ENCODE data around the gene WNK4.
"Not testable (repeated sequence)": the region's sequence is repeated elsewhere in the genome, so short reads cannot be mapped to it uniquely, and the experiment has no call there.

Gene WNK4
- total RNA-seq = 0.23 to 0.36 (median 0.29) reads per million in 4 donors

- DNase-seq = no peak
Observed at GRCh38 chr17:42779936-42780850, at the start of gene WNK4. TSS of gene WNK4 (plus strand) at chr17:42780610. CDS start at chr17:42780699, 89 bp downstream.

GRCh38 chr17:42740699-42741098, 39.7 kb upstream of the WNK4 start:
- DNase-seq = no peak

- not testable (repeated sequence) for DNase-seq
Observed at GRCh38 chr17:42742916-42743315, 37.5 kb upstream of the WNK4 start.

DNA sequence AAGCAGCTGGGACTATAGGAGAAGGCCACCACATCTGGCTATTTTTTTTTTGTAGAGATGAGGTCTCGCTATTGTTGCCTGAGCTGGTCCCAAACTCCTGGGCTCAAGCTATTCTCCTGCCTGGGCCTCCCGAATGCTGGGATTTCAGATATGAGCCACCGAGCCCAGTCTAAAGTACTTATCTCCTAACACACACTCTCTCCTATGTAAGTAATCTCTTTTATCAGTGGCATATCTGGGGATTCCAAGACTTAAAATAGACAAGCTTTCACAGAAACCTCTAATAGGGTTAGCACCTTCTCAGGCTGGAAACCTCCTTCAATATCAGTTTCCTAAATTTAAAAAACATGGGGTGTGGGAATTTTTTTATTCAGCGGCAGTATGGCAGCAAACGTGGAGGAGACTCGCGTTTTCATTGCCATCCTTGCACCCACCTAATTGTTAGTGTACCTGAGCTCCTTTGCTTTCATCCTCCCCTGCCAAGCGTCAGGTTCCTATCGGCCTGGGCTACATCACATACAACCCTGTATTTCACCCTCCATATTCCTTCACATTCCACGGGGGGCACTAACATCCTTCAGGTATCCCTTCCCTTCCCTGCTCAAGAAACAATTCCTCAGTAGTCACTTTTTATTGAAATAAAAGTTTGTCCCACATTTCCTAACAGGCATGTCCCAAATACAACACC, 36.7 kb upstream of the WNK4 start:
- DNase-seq = no peak

- DNase-seq = peak; percentile 56 to 67 (median 62)
Observed at GRCh38 chr17:42744283-42744805, 36.1 kb upstream of the WNK4 start.

DNA sequence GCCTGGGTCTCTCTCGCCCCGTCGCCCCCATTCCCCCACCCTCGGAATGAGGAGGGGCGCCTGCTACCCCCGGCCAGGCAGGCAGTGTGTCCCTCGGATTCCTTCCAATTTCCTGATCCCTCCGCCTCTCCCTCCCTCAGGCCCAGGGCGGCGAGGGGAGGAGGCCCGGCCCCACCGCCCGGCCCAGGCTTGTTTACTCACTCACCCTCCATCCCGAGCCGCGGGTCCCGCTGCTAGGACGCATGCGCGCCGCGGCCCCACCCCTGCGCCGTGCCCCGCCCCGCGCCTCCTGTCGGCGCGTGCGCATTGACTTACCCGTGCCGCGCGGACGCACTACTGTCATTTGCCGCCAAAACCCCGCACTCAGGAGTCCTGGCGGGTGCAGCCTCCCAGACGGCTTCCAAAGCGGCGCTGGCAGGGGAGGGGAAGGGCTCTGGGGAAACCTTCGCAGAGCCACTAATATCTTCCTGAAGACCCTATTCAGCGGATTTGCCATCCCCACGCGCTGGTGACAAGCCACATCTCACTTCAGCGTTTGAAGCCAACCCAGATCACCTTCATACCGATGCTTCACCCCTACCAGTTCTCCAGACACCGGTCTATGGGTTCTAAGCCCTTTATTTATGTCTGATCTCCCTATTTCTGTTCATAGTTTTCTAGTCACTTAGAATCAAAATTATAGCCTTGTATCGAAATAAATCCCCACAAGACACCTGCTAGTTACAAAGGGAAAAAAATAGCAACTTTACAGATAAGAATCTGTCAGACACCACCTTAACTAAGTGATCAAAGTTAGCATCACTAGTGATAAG, 35.4 kb upstream of the WNK4 start, which contains the start of gene EZH1:
Gene EZH1, minus strand, starts transcription at position 235 of the 812 bp plus-strand sequence. CDS start 16,099 bp downstream, outside the sequence.
- DNase-seq = peak; percentile 86 to 93 (median 87)

- DNase-seq = no peak
Observed at GRCh38 chr17:42748202-42748907, 32.1 kb upstream of the WNK4 start.

DNA sequence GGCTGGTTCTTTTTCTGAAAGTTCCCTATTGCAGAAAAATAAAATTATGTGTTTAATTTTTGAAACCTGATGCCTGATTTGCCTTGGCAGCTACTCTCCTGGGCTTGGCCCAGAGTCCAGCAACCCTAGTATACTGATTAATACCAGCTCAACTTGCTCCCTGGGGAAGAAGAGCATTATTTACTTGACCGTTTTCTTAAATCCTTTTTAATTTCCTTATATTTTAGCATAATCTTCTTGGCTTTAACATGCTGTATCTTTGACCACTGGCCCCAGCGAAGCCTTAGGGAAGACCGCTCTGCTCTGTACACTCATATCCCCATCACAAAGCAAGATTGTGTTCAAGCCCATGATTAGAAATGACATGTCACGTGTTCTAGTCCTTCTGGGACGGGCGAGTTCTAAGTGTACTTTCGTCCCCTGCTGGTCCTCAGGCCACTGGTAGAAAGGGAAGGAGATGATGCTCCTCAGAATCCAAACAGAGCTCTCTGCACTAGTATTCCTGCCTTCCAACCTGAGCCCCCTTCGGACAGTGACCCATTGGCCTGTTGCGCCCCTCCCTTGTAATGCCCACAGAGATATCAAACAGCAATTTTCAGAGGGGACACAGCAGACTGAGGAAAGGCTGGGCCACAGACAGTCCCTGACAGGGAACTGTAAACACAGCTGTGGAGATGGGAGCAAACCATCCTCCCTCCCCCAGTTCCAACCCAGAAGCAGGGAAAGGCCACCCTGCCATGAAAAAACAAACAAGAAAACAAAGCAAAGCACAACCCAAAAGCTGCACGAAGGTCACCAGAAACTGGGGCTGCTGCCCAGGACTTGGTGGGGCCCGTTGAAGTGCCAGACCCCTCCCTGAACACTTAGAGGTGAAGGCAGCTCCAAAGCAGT, 31.3 kb upstream of the WNK4 start:
- DNase-seq = no peak

DNA sequence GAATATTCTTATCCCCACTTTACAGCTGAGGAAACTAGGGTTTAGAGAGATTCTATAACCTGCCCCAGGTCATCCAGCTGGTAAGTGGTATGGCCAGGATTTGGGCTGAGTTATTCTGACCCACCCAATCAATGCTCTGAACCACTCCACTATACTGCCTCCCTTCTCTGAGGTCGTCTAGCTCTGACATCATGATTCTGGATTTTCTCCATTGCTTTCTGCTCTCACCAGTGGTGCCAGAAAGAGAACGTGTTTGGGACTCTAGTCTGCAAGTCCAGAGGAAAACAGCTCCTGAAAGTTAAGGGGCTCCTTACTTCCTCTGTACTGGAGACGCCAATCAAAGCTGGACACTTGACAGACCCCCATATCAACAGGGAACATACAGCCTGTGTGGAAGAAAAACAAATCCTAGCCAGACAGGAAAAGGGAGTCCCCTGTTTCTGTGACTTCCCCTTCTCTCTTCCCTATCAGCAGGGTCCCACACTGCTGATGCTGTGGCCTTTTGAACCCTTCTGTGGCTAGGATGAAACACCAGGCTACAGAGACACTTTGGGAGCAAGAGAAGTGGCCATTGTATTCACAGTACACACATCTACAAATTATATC, 29.6 kb upstream of the WNK4 start:
- DNase-seq = no peak

- no peak for DNase-seq
Observed at GRCh38 chr17:42751628-42752027, 28.8 kb upstream of the WNK4 start.

DNA sequence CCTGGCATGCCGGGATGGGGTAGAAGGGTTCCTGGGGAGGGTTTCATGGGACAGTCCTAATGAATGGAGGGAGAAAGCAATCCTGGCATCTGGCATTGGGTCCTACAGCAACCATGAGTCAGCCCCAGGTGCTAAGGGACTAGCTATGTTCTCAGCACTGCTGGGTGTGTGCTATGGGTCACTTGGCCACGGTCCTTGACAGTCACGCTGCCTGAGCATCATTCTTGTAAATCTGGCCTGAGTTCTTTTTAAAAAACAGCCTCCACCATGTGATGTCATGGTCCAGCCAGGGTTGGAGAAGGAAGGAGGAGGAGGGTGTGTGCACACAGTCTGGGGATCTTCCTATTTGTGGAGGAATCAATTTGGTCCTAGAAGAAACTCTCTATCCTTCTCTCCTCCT, 25.6 kb upstream of the WNK4 start:
- no peak for DNase-seq

- DNase-seq = no peak
Observed at GRCh38 chr17:42759982-42760651, 20.3 kb upstream of the WNK4 start.

- DNase-seq = no peak
Observed at GRCh38 chr17:42760652-42761581, 19.5 kb upstream of the WNK4 start, which contains the start of gene RAMP2. TSS of gene RAMP2 (plus strand) at chr17:42761227. CDS start at chr17:42761262, 35 bp downstream.

DNA sequence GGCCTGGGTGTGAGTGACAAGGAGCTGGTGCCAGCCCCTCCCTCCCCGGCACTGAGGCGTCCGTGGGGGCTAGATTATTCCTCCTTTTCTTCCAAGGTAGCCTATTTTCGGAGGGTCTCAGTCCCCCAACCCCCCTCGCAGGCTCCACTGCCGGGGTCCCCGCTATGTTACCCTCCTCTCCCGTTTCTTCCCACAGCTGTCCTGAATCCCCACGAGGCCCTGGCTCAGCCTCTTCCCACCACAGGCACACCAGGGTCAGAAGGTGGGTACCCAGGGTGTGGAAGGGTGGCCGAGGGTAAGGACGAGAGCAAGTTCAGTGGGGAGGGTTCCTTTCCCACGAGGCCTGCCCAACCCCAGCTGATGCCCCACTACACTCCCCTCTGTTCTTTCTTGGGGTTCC, 18.8 kb upstream of the WNK4 start:
- DNase-seq = no peak

- DNase-seq = no peak
Observed at GRCh38 chr17:42766124-42766523, 14.3 kb upstream of the WNK4 start.

- DNase-seq = no peak
Observed at GRCh38 chr17:42767512-42767911, 12.9 kb upstream of the WNK4 start.

DNA sequence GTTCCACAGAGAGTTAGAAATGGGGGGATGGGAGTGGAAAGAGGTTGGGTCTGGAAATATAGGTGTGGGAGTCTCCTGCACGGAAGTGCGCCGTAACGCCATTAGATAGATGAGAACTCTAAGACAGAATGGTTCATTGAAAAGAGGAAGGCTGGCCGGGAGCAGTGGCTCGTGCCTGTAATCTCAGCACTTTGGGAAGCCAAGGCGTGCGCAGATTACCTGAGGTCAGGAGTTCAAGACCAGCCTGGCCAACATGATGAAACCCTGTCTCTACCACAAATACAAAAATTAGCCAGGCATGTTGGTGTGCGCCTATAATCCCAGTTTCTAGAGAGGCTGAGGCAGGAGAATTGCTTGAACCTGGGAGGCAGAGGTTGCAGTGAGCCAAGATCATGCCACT, 12.4 kb upstream of the WNK4 start:
- not testable (repeated sequence) for DNase-seq

GRCh38 chr17:42769964-42770363, 10.4 kb upstream of the WNK4 start:
- DNase-seq = not testable (repeated sequence)

GRCh38 chr17:42772945-42773289, 7.5 kb upstream of the WNK4 start:
- no peak for DNase-seq

Measured in T-helper 1 cell (primary cell).